ENCODE results near the gene RRM2.

RRM2 gene

DNA sequence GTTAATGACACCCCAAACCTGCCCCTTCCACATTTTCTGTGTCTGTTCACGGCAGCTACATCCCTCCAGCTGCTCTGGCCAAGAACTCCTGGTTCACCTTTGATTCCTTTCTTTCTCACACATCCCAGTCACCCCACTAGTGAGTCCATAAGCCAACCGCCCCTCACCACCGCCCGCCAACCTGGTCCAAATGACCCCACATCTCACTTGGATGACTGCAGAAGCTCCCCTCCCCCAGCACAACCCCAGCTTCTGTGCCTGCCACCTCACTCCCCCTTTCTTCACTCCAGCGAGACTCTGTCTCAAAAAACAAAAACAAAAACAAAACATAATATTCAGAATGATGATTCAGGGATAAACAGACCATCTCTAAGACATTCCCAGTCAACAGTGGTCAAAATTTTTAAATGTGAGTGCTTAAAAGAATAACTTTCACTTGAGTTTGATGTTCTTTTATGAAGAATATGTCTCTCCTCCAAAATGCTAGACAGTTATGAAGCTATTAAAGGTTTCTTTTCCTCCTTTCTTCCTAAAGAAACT lies 45.5 kb upstream of the RRM2 start:
- TF ChIP-seq, protein P1, sequence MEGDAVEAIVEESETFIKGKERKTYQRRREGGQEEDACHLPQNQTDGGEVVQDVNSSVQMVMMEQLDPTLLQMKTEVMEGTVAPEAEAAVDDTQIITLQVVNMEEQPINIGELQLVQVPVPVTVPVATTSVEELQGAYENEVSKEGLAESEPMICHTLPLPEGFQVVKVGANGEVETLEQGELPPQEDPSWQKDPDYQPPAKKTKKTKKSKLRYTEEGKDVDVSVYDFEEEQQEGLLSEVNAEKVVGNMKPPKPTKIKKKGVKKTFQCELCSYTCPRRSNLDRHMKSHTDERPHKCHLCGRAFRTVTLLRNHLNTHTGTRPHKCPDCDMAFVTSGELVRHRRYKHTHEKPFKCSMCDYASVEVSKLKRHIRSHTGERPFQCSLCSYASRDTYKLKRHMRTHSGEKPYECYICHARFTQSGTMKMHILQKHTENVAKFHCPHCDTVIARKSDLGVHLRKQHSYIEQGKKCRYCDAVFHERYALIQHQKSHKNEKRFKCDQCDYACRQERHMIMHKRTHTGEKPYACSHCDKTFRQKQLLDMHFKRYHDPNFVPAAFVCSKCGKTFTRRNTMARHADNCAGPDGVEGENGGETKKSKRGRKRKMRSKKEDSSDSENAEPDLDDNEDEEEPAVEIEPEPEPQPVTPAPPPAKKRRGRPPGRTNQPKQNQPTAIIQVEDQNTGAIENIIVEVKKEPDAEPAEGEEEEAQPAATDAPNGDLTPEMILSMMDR (IDR thresholded peaks at IDR 0.05), result no peak
- no peaks in the 10 kb centered on the region for H3K36me3 Mint-ChIP-seq (ENCODE audit: low read depth)
- H3K9me3 Mint-ChIP-seq, result no peaks in the 10 kb centered on the region
- peaks cover 70% of the 10 kb centered on the region for H3K4me1 Mint-ChIP-seq
- no peak for DNase-seq
- H3K27ac Mint-ChIP-seq, result no peak overlapping the region
- H3K4me3 Mint-ChIP-seq, result no peak overlapping the region
- peaks cover 81% of the 10 kb centered on the region for H3K27me3 Mint-ChIP-seq (ENCODE audit: low read depth, poor library complexity)

DNA sequence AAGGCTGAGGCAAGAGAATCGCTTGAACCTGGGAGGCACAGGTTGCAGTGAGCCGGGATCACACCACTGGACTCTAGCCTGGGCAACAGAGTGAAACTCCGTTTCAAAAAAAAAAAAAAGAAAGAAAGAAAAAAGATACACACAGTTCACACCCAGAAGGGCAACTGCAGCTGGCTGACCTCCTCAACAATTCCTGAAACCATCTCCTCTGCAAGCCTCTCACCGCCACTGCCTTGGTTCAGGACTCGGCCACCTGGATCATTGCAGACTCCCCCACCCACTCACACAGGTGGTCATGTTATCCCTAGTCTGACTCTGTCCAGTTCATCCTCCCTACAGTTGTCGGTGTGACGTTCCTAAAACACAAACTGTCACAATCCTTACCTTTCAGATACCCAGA lies 44.5 kb upstream of the RRM2 start:
- DNase-seq, result no peak
- H3K27ac Mint-ChIP-seq, result no peak overlapping the region
- TF ChIP-seq, protein P1 (IDR thresholded peaks at IDR 0.05), result no peak
- peaks cover 63% of the 10 kb centered on the region for H3K4me1 Mint-ChIP-seq
- H3K4me3 Mint-ChIP-seq, result peak overlapping the region; percentile 9
- peaks cover 90% of the 10 kb centered on the region for H3K27me3 Mint-ChIP-seq (ENCODE audit: low read depth, poor library complexity)
- H3K9me3 Mint-ChIP-seq, result no peaks in the 10 kb centered on the region
- H3K36me3 Mint-ChIP-seq (ENCODE audit: low read depth), result no peaks in the 10 kb centered on the region

- H3K9me3 Mint-ChIP-seq, result no peaks in the 10 kb centered on the region
- H3K36me3 Mint-ChIP-seq (ENCODE audit: low read depth), result no peaks in the 10 kb centered on the region
- peaks cover 92% of the 10 kb centered on the region for H3K27me3 Mint-ChIP-seq (ENCODE audit: low read depth, poor library complexity)
- no peak overlapping the region for H3K27ac Mint-ChIP-seq
- H3K4me3 Mint-ChIP-seq, result peak overlapping the region; percentile 81
- H3K4me1 Mint-ChIP-seq, result peaks cover 63% of the 10 kb centered on the region
- TF ChIP-seq, protein P1 (IDR thresholded peaks at IDR 0.05), result no peak
- DNase-seq, result no peak
Measured at GRCh38 chr2:10078704-10079265, 43.8 kb upstream of the RRM2 start.

DNA sequence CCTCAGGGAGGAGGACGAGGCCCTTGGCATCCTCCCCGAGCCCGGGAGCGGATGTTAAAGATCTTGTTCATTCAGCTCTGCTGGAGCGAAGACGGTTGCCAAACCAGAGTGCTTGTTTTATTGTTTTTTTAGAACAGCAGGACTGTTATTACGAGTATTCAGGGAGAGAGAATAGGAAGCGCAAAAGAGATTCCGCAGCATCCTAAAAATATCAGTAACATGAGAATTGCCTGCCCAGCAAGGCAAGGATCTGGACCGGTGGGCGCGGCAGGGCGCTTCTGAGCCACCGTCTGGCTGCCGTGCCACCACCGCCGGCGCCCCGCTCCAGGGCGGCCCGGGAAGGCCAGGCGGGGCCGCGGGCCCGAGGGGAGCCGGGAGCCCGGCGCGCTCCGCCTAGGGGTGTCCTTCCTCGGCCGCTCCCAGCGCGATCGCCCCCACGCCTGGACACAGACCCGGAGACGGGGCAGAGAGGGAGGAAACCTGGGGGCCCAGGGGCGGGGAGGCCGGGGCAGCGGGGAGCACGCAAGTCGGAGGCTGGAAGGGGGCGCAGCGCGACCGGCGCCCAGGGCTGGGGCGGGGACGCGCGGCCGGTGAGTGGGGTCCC lies 43.2 kb upstream of the RRM2 start:
- Mint-ChIP-seq H3K4me1 (peaks cover 63% of the 10 kb centered on the region), H3K36me3 (ENCODE audit: low read depth) (no peaks in the 10 kb centered on the region), H3K27ac (no peak overlapping the region), H3K27me3 (ENCODE audit: low read depth, poor library complexity) (peaks cover 92% of the 10 kb centered on the region), H3K4me3 (peak overlapping the region; percentile 81), H3K9me3 (no peaks in the 10 kb centered on the region)
- peak; percentile 60 for DNase-seq
- TF ChIP-seq, protein P1 (IDR thresholded peaks at IDR 0.05), result no peak

DNA sequence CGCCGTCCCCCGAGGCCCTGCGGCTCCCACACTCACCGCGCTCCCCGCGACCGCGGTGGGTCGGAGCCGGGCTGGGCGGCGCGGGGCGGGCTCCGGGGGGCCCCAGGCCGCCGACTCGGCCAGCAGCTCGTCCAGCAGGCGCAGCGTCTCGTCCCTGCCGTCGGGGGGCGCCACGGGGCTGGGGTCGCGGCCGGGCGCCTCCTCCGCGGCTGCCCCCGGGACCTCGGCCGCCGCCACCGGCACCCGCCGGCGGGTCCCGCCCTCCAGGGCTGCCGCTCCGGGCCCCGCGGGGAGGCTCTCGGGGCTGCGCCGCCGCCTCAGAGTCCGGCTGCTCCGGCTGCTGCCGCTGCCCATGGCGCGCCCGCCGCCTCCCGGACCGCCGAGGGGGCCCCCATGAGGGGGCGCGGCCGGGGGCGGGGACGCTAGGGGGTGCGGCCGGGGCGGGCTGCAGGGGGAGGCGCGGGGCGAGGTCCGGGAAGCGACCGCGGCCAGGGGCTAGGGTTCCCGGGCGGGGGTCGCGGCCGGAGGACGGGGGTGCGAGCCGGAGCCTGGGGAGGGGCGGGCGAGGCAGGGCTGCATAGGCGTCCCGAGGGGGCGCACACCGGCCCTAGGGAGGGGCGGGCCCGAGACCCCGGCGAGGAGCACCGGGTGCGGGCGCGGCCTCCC lies 42.5 kb upstream of the RRM2 start, which contains the start of gene CYS1:
Gene CYS1, minus strand, starts transcription at position 542 of the 666 bp plus-strand sequence. Its CDS starts 188 bp downstream, at position 354.
- DNase-seq, result peak; percentile 67
- peaks cover 60% of the 10 kb centered on the region for H3K4me1 Mint-ChIP-seq
- H3K36me3 Mint-ChIP-seq (ENCODE audit: low read depth), result no peaks in the 10 kb centered on the region
- H3K27ac Mint-ChIP-seq, result no peak within 1 kb of the TSS
- peak within 1 kb of the TSS; percentile 81 for H3K4me3 Mint-ChIP-seq
- peaks cover 90% of the 10 kb centered on the region for H3K27me3 Mint-ChIP-seq (ENCODE audit: low read depth, poor library complexity)
- TF ChIP-seq, protein P1 (IDR thresholded peaks at IDR 0.05), result no peak
- no peaks in the 10 kb centered on the region for H3K9me3 Mint-ChIP-seq

All from nephron progenitor cell (in vitro differentiated cells).